NB4 (cell line): ENCODE results near the gene ZXDA.
"Not testable (repeated sequence)": the region's sequence is repeated elsewhere in the genome, so short reads cannot be mapped to it uniquely, and the experiment has no call there.

ENCODE experiments used
- MAX ChIP-seq: IDR thresholded peaks from 2 replicates; pipeline ENCODE4 v1.6.1; 2011; ENCODE audit warnings: low read depth, low read length
- MYC ChIP-seq: IDR thresholded peaks from 2 replicates; pipeline ENCODE4 v1.6.1; 2011; ENCODE audit warnings: low read depth, low read length
- POLR2A ChIP-seq: IDR thresholded peaks from 2 replicates; pipeline ENCODE4 v1.6.1; 2011; ENCODE audit warnings: mild to moderate bottlenecking; ENCODE audit not compliant: insufficient read length; ENCODE audit errors: extremely low read depth
- TF ChIP-seq, protein P1 (sequence below): IDR thresholded peaks from one replicate; pipeline ENCODE4 v1.5.1; 2012; ENCODE audit warnings: low read depth, low read length

DNA sequence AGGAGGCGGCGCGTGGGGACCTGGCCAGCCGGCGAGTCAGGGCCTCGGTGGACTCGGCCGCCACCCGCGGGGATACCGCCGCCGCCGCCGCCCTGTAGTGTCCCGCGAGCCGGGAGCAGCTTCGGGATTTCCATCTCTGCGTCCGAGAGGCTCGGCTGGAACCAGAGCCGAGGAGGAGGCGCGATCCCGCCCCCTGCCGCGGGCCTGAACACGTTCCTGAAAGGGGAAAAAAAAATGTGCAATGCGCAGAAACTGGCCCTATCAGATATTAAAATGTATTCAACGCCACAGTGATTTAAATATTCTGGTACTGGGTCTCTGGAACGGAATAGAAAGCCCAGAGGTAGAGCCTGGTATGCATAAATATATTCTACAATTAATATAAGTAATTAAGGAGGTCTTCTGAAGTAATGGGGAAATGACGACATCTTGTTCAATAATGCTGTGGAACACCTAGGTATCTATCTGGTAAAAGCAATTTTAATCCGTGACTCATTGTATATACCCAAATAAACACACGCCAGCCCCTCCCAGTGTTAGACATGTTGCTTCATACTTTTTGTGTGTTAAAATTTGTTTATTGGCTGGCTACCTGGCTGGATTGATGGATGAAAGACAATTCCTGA, at the start of gene ZXDA:
- TF ChIP-seq POLR2A, MYC, MAX: not testable (repeated sequence)
- TF ChIP-seq, protein P1, sequence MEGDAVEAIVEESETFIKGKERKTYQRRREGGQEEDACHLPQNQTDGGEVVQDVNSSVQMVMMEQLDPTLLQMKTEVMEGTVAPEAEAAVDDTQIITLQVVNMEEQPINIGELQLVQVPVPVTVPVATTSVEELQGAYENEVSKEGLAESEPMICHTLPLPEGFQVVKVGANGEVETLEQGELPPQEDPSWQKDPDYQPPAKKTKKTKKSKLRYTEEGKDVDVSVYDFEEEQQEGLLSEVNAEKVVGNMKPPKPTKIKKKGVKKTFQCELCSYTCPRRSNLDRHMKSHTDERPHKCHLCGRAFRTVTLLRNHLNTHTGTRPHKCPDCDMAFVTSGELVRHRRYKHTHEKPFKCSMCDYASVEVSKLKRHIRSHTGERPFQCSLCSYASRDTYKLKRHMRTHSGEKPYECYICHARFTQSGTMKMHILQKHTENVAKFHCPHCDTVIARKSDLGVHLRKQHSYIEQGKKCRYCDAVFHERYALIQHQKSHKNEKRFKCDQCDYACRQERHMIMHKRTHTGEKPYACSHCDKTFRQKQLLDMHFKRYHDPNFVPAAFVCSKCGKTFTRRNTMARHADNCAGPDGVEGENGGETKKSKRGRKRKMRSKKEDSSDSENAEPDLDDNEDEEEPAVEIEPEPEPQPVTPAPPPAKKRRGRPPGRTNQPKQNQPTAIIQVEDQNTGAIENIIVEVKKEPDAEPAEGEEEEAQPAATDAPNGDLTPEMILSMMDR: not testable (repeated sequence)
